ENCODE measurements around the gene C1orf21.
A peak's percentile ranks its signal among the peaks of the same experiment; 100 is the strongest.

DNA sequence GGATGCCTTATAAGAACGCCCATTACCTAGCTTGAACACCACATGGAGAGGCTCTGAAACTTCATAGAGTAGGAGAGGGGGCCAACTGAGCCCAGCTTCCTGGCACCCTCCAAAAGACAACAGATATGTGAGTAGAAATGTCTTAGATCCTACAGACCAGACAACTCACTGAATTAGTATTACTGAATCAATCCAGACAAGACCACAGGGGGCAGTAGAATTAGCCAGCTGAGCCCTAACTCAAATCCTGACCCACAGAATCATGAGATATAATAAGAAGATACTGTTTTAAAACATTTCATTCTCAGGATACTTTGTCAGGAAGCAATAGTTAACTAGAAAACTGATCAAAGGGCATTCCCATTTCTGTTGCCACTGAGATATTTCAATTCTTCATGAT, 45.8 kb upstream of the C1orf21 start:
- TF ChIP-seq, protein P1, sequence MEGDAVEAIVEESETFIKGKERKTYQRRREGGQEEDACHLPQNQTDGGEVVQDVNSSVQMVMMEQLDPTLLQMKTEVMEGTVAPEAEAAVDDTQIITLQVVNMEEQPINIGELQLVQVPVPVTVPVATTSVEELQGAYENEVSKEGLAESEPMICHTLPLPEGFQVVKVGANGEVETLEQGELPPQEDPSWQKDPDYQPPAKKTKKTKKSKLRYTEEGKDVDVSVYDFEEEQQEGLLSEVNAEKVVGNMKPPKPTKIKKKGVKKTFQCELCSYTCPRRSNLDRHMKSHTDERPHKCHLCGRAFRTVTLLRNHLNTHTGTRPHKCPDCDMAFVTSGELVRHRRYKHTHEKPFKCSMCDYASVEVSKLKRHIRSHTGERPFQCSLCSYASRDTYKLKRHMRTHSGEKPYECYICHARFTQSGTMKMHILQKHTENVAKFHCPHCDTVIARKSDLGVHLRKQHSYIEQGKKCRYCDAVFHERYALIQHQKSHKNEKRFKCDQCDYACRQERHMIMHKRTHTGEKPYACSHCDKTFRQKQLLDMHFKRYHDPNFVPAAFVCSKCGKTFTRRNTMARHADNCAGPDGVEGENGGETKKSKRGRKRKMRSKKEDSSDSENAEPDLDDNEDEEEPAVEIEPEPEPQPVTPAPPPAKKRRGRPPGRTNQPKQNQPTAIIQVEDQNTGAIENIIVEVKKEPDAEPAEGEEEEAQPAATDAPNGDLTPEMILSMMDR (IDR thresholded peaks at IDR 0.05): peak in 3 of 7 experiments; percentile 9 to 19 (median 10)
- TF ChIP-seq POLR2A (IDR thresholded peaks at IDR 0.05): no peak

Data from body of pancreas (tissue), 4 donors.